GM23338 (cell line): Measurements from ENCODE around the gene RRBP1. TPM values are rescaled to one million over a fixed set of nuclear protein-coding genes. Genes with fewer than 3 reads are reported as not detected.

Source experiments
- CTCF ChIP-seq, 2 experiments: fragments of 200-600 bp in 1 of 2; sonication (generic) in 1 of 2; conservative IDR thresholded peaks; 2 replicates each; pipeline versions ENCODE4 v1.5.1 to v1.6.1; 2016 to 2017; ENCODE audit warnings: antibody characterized with exemption in 2 of 2, low read depth in 2 of 2, mild to moderate bottlenecking in 2 of 2, moderate library complexity in 1 of 2
- ETS1 ChIP-seq: IDR thresholded peaks from 2 replicates; pipeline ENCODE4 v1.6.1; 2016; ENCODE audit warnings: antibody characterized with exemption
- EZH2 ChIP-seq: fragments of 200-600 bp; sonication (generic); IDR thresholded peaks from one replicate; pipeline ENCODE4 v1.8.0; 2017; ENCODE audit warnings: antibody characterized with exemption, mild to moderate bottlenecking, low read depth; ENCODE audit not compliant: unreplicated experiment
- JUNB ChIP-seq: IDR thresholded peaks from one replicate; pipeline ENCODE4 v1.6.1; 2016; ENCODE audit warnings: antibody characterized with exemption; ENCODE audit not compliant: unreplicated experiment
- NANOG ChIP-seq: IDR thresholded peaks from 2 replicates; pipeline ENCODE4 v1.6.1; 2016; ENCODE audit warnings: antibody characterized with exemption, borderline replicate concordance
- POLR2AphosphoS5 ChIP-seq: IDR thresholded peaks from 2 replicates; pipeline ENCODE4 v1.6.1; 2016; ENCODE audit warnings: antibody characterized with exemption, low read depth
- STAT1 ChIP-seq: IDR thresholded peaks from one replicate; pipeline ENCODE4 v1.6.1; 2016; ENCODE audit warnings: antibody characterized with exemption; ENCODE audit not compliant: unreplicated experiment
- ZNF114 ChIP-seq: fragments of 250-450 bp; sonication (Bioruptor Pico); IDR thresholded peaks from 2 replicates; pipeline ENCODE4 v1.5.0; 2020; ENCODE audit warnings: mild to moderate bottlenecking, moderate library complexity
- ZNF462 ChIP-seq: fragments of 250-450 bp; sonication (Bioruptor Pico); IDR thresholded peaks from 2 replicates; pipeline ENCODE4 v1.5.0; 2020; ENCODE audit warnings: mild to moderate bottlenecking, moderate library complexity
- polyA plus RNA-seq: library from polyadenylated mRNA; unstranded; fragments of >200 nt; fragmentation: Nextera tagmentation; extraction: Ambion mirVana; gene quantifications from 2 replicates; pipeline ENCODE4 v1.2.1, GENCODE V29; 2016
- total RNA-seq: library from RNA; depleted of rRNA; stranded (reverse); fragments of >200 nt; shearing (Covaris generic); gene quantifications from 2 replicates; pipeline ENCODE4 v1.2.3, GENCODE V29; 2014

Gene RRBP1
- total and polyA plus RNA-seq, 2 experiments from 2014 or later = 105 to 113 TPM

- TF ChIP-seq ZNF462 (CRISPR knock-in tag) (no peak), NANOG (no peak), JUNB (no peak), CTCF (conservative IDR thresholded peaks at IDR 0.05; ENCODE audit: low read depth in 2 of 2) (no peak), STAT1 (no peak), POLR2AphosphoS5 (no peak), ZNF114 (CRISPR knock-in tag) (no peak), EZH2 (no peak), ETS1 (no peak)
These were observed 3.2 kb downstream of the RRBP1 start (continued) for GRCh38 chr20:17678886-17679285.
